ENCODE results near the gene SMC3. TPM values are rescaled to one million over a fixed set of nuclear protein-coding genes. Genes with fewer than 3 reads are reported as not detected.

The SMC3 gene
- total and polyA plus RNA-seq, 2 of the 13 experiments (the other 11 are each of a cell fraction or from before 2014, with no cell fraction given): 11.7 to 48.0 TPM

- TF ChIP-seq FOXP4 (CRISPR knock-in tag; IDR thresholded peaks at IDR 0.05) (peak; percentile 68; the same call in 1 of the 2 replicates), MYNN (CRISPR knock-in tag; IDR thresholded peaks at IDR 0.05; ENCODE audit: low read depth) (no peak), EEA1 (CRISPR knock-in tag; IDR thresholded peaks at IDR 0.05; ENCODE audit: borderline replicate concordance) (no peak), ZNF784 (CRISPR knock-in tag; IDR thresholded peaks at IDR 0.05; ENCODE audit: borderline replicate concordance) (no peak), POGZ (CRISPR knock-in tag; IDR thresholded peaks at IDR 0.05) (peak; percentile 57), RXRB (CRISPR knock-in tag; IDR thresholded peaks at IDR 0.05; ENCODE audit: borderline replicate concordance) (peak; percentile 60; the same call in 1 of the 2 replicates), ELF3 (CRISPR knock-in tag; IDR thresholded peaks at IDR 0.05) (peak; percentile 55; the same call in 1 of the 2 replicates)
- TF ChIP-seq, protein P1, sequence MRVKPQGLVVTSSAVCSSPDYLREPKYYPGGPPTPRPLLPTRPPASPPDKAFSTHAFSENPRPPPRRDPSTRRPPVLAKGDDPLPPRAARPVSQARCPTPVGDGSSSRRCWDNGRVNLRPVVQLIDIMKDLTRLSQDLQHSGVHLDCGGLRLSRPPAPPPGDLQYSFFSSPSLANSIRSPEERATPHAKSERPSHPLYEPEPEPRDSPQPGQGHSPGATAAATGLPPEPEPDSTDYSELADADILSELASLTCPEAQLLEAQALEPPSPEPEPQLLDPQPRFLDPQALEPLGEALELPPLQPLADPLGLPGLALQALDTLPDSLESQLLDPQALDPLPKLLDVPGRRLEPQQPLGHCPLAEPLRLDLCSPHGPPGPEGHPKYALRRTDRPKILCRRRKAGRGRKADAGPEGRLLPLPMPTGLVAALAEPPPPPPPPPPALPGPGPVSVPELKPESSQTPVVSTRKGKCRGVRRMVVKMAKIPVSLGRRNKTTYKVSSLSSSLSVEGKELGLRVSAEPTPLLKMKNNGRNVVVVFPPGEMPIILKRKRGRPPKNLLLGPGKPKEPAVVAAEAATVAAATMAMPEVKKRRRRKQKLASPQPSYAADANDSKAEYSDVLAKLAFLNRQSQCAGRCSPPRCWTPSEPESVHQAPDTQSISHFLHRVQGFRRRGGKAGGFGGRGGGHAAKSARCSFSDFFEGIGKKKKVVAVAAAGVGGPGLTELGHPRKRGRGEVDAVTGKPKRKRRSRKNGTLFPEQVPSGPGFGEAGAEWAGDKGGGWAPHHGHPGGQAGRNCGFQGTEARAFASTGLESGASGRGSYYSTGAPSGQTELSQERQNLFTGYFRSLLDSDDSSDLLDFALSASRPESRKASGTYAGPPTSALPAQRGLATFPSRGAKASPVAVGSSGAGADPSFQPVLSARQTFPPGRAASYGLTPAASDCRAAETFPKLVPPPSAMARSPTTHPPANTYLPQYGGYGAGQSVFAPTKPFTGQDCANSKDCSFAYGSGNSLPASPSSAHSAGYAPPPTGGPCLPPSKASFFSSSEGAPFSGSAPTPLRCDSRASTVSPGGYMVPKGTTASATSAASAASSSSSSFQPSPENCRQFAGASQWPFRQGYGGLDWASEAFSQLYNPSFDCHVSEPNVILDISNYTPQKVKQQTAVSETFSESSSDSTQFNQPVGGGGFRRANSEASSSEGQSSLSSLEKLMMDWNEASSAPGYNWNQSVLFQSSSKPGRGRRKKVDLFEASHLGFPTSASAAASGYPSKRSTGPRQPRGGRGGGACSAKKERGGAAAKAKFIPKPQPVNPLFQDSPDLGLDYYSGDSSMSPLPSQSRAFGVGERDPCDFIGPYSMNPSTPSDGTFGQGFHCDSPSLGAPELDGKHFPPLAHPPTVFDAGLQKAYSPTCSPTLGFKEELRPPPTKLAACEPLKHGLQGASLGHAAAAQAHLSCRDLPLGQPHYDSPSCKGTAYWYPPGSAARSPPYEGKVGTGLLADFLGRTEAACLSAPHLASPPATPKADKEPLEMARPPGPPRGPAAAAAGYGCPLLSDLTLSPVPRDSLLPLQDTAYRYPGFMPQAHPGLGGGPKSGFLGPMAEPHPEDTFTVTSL (CRISPR knock-in tag; IDR thresholded peaks at IDR 0.05; ENCODE audit: borderline replicate concordance): peak; percentile 49; the same call in 1 of the 2 replicates
- TF ChIP-seq, protein P2, sequence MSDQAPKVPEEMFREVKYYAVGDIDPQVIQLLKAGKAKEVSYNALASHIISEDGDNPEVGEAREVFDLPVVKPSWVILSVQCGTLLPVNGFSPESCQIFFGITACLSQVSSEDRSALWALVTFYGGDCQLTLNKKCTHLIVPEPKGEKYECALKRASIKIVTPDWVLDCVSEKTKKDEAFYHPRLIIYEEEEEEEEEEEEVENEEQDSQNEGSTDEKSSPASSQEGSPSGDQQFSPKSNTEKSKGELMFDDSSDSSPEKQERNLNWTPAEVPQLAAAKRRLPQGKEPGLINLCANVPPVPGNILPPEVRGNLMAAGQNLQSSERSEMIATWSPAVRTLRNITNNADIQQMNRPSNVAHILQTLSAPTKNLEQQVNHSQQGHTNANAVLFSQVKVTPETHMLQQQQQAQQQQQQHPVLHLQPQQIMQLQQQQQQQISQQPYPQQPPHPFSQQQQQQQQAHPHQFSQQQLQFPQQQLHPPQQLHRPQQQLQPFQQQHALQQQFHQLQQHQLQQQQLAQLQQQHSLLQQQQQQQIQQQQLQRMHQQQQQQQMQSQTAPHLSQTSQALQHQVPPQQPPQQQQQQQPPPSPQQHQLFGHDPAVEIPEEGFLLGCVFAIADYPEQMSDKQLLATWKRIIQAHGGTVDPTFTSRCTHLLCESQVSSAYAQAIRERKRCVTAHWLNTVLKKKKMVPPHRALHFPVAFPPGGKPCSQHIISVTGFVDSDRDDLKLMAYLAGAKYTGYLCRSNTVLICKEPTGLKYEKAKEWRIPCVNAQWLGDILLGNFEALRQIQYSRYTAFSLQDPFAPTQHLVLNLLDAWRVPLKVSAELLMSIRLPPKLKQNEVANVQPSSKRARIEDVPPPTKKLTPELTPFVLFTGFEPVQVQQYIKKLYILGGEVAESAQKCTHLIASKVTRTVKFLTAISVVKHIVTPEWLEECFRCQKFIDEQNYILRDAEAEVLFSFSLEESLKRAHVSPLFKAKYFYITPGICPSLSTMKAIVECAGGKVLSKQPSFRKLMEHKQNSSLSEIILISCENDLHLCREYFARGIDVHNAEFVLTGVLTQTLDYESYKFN (CRISPR knock-in tag; conservative IDR thresholded peaks at IDR 0.05): peak; percentile 87
- TF ChIP-seq, protein P3, sequence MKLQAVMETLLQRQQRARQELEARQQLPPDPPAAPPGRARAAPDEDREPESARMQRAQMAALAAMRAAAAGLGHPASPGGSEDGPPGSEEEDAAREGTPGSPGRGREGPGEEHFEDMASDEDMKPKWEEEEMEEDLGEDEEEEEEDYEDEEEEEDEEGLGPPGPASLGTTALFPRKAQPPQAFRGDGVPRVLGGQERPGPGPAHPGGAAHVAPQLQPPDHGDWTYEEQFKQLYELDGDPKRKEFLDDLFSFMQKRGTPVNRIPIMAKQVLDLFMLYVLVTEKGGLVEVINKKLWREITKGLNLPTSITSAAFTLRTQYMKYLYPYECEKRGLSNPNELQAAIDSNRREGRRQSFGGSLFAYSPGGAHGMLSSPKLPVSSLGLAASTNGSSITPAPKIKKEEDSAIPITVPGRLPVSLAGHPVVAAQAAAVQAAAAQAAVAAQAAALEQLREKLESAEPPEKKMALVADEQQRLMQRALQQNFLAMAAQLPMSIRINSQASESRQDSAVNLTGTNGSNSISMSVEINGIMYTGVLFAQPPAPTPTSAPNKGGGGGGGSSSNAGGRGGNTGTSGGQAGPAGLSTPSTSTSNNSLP (IDR thresholded peaks at IDR 0.05; ENCODE audit: low read depth, low read length): peak; percentile 68; the same call in 1 of the 2 replicates
These were observed 2.2 kb downstream of the SMC3 start (continued) for GRCh38 chr10:110569736-110570135.
